22Rv1 (cell line): ENCODE measurements around the gene BEST2.

Source experiments
- H3K27ac ChIP-seq: fragments of 450-650 bp; 2 replicates; pipeline ENCODE4 v1.5.1; 2017
- CTCF ChIP-seq: fragments of 450-650 bp; IDR thresholded peaks from 2 replicates; pipeline ENCODE4 v1.5.1; 2017; ENCODE audit warnings: mild to moderate bottlenecking
- ZFX ChIP-seq: fragments of 450-650 bp; IDR thresholded peaks from 2 replicates; pipeline ENCODE4 v1.6.1; 2017; ENCODE audit warnings: antibody characterized with exemption, borderline replicate concordance

BEST2 gene

GRCh38 chr19:12733369-12734214, 18.0 kb upstream of the BEST2 start:
- peak overlapping the region; percentile 93 for H3K27ac ChIP-seq
- peak; percentile 47 for TF ChIP-seq CTCF
- TF ChIP-seq ZFX: no peak

- no peak for TF ChIP-seq CTCF
- no peak for TF ChIP-seq ZFX
- H3K27ac ChIP-seq: peak within 1 kb of the TSS; percentile 93
Measured at GRCh38 chr19:12736995-12737834, 14.4 kb upstream of the BEST2 start, which contains the start of gene GET3. Gene GET3, plus strand, starts transcription at chr19:12737497. Its CDS starts 9 bp downstream, at chr19:12737506.

- H3K27ac ChIP-seq: peak overlapping the region; percentile 93
Measured at GRCh38 chr19:12737835-12738351, 13.7 kb upstream of the BEST2 start.

GRCh38 chr19:12745166-12745897, 6.3 kb upstream of the BEST2 start:
- no peak overlapping the region for H3K27ac ChIP-seq
- TF ChIP-seq CTCF (no peak), ZFX (no peak)

More at GRCh38 chr19:12737835-12738351, 13.7 kb upstream of the BEST2 start:
- no peak for TF ChIP-seq CTCF
- no peak for TF ChIP-seq ZFX

- TF ChIP-seq CTCF (no peak), ZFX (no peak)
Measured at GRCh38 chr19:12748489-12748888, 3.1 kb upstream of the BEST2 start.

GRCh38 chr19:12749938-12750521, 1.6 kb upstream of the BEST2 start:
- TF ChIP-seq ZFX: no peak
- no peak for TF ChIP-seq CTCF
- no peak overlapping the region for H3K27ac ChIP-seq

More at GRCh38 chr19:12748489-12748888, 3.1 kb upstream of the BEST2 start:
- H3K27ac ChIP-seq: no peak overlapping the region
